HepG2 (cell line): Measurements from ENCODE around the gene GUCY2D. TPM values are rescaled to one million over a fixed set of nuclear protein-coding genes. Genes with fewer than 3 reads are reported as not detected.

Source experiments
- FOSL1 ChIP-seq: sonication (generic); formaldehyde crosslinking; IDR thresholded peaks from 2 replicates; pipeline ENCODE4 v1.9.0; 2021; ENCODE audit warnings: missing genetic modification reagents, borderline replicate concordance
- FOXO1 ChIP-seq: sonication (generic); formaldehyde crosslinking; IDR thresholded peaks from 2 replicates; pipeline ENCODE4 v1.4.0; 2020; ENCODE audit warnings: missing genetic modification reagents
- GABPB1 ChIP-seq: IDR thresholded peaks from 2 replicates; pipeline ENCODE4 v1.6.1; 2016; ENCODE audit warnings: mild to moderate bottlenecking, missing genetic modification reagents, moderate library complexity, missing compliant biosample characterization
- IRX3 ChIP-seq: sonication (generic); formaldehyde crosslinking; IDR thresholded peaks from 2 replicates; pipeline ENCODE4 v1.8.1; 2023; ENCODE audit warnings: mild to moderate bottlenecking, low read depth, missing genetic modification reagents, borderline replicate concordance
- LCORL ChIP-seq, 2 experiments: fragments of 450-650 bp in 1 of 2; sonication (generic) in 1 of 2; formaldehyde crosslinking in 1 of 2; IDR thresholded peaks; 2 replicates each; pipeline versions ENCODE4 v1.5.0 to v1.6.1; 2017 to 2020; ENCODE audit warnings: antibody characterized with exemption in 1 of 2, missing genetic modification reagents in 1 of 2
- MED1 ChIP-seq: sonication (generic); formaldehyde crosslinking; IDR thresholded peaks from 2 replicates; pipeline ENCODE4 v1.4.0; 2020; ENCODE audit warnings: missing genetic modification reagents
- PHF8 ChIP-seq: sonication (generic); formaldehyde crosslinking; IDR thresholded peaks from 2 replicates; pipeline ENCODE4 v1.5.0; 2020; ENCODE audit warnings: missing genetic modification reagents
- PITX1 ChIP-seq: sonication (generic); formaldehyde crosslinking; IDR thresholded peaks from 2 replicates; pipeline ENCODE4 v1.5.1; 2020; ENCODE audit warnings: mild to moderate bottlenecking, missing genetic modification reagents
- THAP11 ChIP-seq: IDR thresholded peaks from 2 replicates; pipeline ENCODE4 v1.6.1; 2016; ENCODE audit warnings: missing biosample characterization, missing genetic modification reagents
- ZFAT ChIP-seq: sonication (generic); formaldehyde crosslinking; conservative IDR thresholded peaks from 2 replicates; pipeline ENCODE4 v1.8.1; 2023; ENCODE audit warnings: missing genetic modification reagents, inconsistent platforms
- ZNF333 ChIP-seq: sonication (generic); formaldehyde crosslinking; IDR thresholded peaks from 2 replicates; pipeline ENCODE4 v1.4.0; 2020; ENCODE audit warnings: mild to moderate bottlenecking, missing genetic modification reagents, borderline replicate concordance
- ZNF605 ChIP-seq: sonication (generic); formaldehyde crosslinking; IDR thresholded peaks from 2 replicates; pipeline ENCODE4 v1.8.0; 2022; ENCODE audit warnings: mild to moderate bottlenecking, missing genetic modification reagents
- polyA plus RNA-seq, 8 experiments: library from polyadenylated mRNA; depleted of rRNA in 3 of 8; stranded (reverse) in 7 of 8; unstranded in 1 of 8; fragments of >200 nt; fragmentation: Illumina TruSeq in 4 of 8; extraction: Trizol in 4 of 8; gene quantifications; 2 replicates each; pipeline versions ENCODE4 v1.2.1 to v1.2.3, GENCODE V29; 2011 to 2016; ENCODE audit warnings: low read depth in 4 of 8, missing spikeins in 1 of 8, mixed read lengths in 1 of 8; ENCODE audit not compliant: insufficient read depth in 1 of 8
- total RNA-seq, 5 experiments: library from RNA; depleted of rRNA; stranded (reverse); fragments of >200 nt; fragmentation: Illumina TruSeq; extraction: Trizol; gene quantifications; 2 replicates each; pipeline ENCODE4 v1.2.3, GENCODE V29; 2016; ENCODE audit warnings: low read depth in 1 of 5
- TF ChIP-seq, protein P1 (sequence below): sonication (generic); formaldehyde crosslinking; IDR thresholded peaks from 2 replicates; pipeline ENCODE4 v1.4.0; 2020; ENCODE audit warnings: low read depth, mild to moderate bottlenecking, missing genetic modification reagents
- TF ChIP-seq, protein P2 (sequence below): sonication (generic); formaldehyde crosslinking; IDR thresholded peaks from 2 replicates; pipeline ENCODE4 v1.5.0; 2020; ENCODE audit warnings: missing genetic modification reagents, mild to moderate bottlenecking, borderline replicate concordance
- TF ChIP-seq, protein P3 (sequence below): sonication (generic); formaldehyde crosslinking; IDR thresholded peaks from 2 replicates; pipeline ENCODE4 v1.4.0; 2020; ENCODE audit warnings: missing genetic modification reagents, mild to moderate bottlenecking, borderline replicate concordance
- TF ChIP-seq, protein P4 (sequence below): sonication (generic); formaldehyde crosslinking; IDR thresholded peaks from 2 replicates; pipeline ENCODE4 v1.8.0; 2022; ENCODE audit warnings: missing genetic modification reagents, mild to moderate bottlenecking, borderline replicate concordance
- TF ChIP-seq, protein P5 (sequence below): IDR thresholded peaks from 2 replicates; pipeline ENCODE4 v1.6.1; 2012; ENCODE audit warnings: inconsistent platforms
- TF ChIP-seq, protein P6 (sequence below): sonication (generic); formaldehyde crosslinking; conservative IDR thresholded peaks from 2 replicates; pipeline ENCODE4 v1.8.0; 2022; ENCODE audit warnings: mild to moderate bottlenecking, moderate library complexity, missing genetic modification reagents
- TF ChIP-seq, protein P7 (sequence below): sonication (generic); formaldehyde crosslinking; IDR thresholded peaks from 2 replicates; pipeline ENCODE4 v1.5.1; 2020; ENCODE audit warnings: mild to moderate bottlenecking, moderate library complexity, missing genetic modification reagents

GUCY2D gene
- total and polyA plus RNA-seq, 2 of the 13 experiments (the other 11 are each of a cell fraction or from before 2014, with no cell fraction given): not detected

DNA sequence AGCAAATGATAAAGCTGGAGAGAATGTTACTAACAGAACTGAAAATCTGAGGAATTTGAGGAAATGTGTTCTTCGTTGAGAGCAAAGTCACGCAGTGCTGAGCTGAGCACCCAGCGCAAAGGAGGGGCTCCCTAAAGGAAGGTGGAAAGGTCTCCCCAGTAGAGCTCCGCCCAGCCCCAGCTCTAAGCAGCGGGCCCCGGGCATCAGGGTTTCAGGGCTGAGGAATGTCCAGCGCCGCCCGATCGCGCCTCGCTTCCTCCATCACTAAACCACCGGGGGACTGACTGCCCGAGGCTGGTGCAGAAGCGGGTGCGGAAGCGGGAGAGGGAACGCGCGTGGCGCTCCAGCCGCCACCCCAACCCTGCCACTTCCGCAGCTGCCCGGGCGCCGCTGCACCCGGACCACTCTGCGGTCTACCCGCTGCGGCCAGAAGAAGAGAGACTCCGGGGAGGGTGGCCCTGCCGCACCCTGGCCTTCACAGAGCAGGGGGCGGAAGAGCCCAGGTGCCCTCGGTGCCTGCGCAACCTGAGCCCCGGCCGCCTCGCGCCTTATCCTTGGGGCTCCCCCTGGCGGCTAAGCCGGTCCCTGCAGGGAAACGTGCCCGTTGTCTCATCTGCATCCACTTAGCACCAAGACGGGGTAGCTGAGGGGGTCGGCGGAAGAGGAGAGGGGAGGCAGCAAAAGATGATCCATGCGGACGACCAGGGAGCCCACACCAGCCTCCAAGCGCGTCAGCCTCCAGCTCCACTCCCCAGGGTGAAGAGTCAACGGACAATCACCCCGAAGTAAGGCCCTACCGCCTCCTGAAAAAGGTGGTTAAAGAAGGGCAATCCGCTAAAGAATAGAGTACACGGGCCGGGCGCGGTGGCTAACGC, 12.4 kb upstream of the GUCY2D start (continued):
- TF ChIP-seq, protein P1, sequence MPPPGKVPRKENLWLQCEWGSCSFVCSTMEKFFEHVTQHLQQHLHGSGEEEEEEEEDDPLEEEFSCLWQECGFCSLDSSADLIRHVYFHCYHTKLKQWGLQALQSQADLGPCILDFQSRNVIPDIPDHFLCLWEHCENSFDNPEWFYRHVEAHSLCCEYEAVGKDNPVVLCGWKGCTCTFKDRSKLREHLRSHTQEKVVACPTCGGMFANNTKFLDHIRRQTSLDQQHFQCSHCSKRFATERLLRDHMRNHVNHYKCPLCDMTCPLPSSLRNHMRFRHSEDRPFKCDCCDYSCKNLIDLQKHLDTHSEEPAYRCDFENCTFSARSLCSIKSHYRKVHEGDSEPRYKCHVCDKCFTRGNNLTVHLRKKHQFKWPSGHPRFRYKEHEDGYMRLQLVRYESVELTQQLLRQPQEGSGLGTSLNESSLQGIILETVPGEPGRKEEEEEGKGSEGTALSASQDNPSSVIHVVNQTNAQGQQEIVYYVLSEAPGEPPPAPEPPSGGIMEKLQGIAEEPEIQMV (CRISPR knock-in tag): 0 out of 2 replicates have a peak, but pooled peaks have one; percentile 23
- TF ChIP-seq, protein P2, sequence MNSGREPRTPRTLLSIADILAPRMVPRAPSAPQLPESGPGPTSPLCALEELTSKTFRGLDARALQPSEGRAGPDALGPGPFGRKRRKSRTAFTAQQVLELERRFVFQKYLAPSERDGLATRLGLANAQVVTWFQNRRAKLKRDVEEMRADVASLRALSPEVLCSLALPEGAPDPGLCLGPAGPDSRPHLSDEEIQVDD (CRISPR knock-in tag): 0 out of 2 replicates have a peak, but pooled peaks have one; percentile 18
- TF ChIP-seq FOXO1 (CRISPR knock-in tag): peak; percentile 45; the same call in 1 of the 2 replicates
- TF ChIP-seq, protein P3, sequence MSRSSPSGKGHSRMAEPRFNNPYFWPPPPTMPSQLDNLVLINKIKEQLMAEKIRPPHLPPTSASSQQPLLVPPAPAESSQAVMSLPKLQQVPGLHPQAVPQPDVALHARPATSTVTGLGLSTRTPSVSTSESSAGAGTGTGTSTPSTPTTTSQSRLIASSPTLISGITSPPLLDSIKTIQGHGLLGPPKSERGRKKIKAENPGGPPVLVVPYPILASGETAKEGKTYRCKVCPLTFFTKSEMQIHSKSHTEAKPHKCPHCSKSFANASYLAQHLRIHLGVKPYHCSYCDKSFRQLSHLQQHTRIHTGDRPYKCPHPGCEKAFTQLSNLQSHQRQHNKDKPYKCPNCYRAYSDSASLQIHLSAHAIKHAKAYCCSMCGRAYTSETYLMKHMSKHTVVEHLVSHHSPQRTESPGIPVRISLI: peak; percentile 70; the same call in 1 of the 2 replicates
- TF ChIP-seq LCORL (IDR thresholded peaks at IDR 0.05): no peak
- 0 out of 2 replicates have a peak, but pooled peaks have one; percentile 43 for TF ChIP-seq LCORL (CRISPR knock-in tag; IDR thresholded peaks at IDR 0.05)
- TF ChIP-seq, protein P4, sequence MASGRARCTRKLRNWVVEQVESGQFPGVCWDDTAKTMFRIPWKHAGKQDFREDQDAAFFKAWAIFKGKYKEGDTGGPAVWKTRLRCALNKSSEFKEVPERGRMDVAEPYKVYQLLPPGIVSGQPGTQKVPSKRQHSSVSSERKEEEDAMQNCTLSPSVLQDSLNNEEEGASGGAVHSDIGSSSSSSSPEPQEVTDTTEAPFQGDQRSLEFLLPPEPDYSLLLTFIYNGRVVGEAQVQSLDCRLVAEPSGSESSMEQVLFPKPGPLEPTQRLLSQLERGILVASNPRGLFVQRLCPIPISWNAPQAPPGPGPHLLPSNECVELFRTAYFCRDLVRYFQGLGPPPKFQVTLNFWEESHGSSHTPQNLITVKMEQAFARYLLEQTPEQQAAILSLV (CRISPR knock-in tag): peak; percentile 49; the same call in 1 of the 2 replicates
- TF ChIP-seq, protein P5, sequence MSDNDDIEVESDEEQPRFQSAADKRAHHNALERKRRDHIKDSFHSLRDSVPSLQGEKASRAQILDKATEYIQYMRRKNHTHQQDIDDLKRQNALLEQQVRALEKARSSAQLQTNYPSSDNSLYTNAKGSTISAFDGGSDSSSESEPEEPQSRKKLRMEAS: peak; percentile 86
- TF ChIP-seq ZNF605: peak; percentile 90
- peak; percentile 15; the same call in 1 of the 2 replicates for TF ChIP-seq FOSL1 (CRISPR knock-in tag)
- TF ChIP-seq, protein P6, sequence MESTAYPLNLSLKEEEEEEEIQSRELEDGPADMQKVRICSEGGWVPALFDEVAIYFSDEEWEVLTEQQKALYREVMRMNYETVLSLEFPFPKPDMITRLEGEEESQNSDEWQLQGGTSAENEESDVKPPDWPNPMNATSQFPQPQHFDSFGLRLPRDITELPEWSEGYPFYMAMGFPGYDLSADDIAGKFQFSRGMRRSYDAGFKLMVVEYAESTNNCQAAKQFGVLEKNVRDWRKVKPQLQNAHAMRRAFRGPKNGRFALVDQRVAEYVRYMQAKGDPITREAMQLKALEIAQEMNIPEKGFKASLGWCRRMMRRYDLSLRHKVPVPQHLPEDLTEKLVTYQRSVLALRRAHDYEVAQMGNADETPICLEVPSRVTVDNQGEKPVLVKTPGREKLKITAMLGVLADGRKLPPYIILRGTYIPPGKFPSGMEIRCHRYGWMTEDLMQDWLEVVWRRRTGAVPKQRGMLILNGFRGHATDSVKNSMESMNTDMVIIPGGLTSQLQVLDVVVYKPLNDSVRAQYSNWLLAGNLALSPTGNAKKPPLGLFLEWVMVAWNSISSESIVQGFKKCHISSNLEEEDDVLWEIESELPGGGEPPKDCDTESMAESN (CRISPR knock-in tag): peak; percentile 39; the same call in 1 of the 2 replicates
- peak; percentile 64 for TF ChIP-seq THAP11
- TF ChIP-seq IRX3: no peak; the same call in 1 of the 2 replicates
- TF ChIP-seq ZNF333: peak; percentile 37; the same call in 1 of the 2 replicates
- TF ChIP-seq GABPB1 (CRISPR knock-in tag): peak; percentile 83
- peak; percentile 17; the same call in 1 of the 2 replicates for TF ChIP-seq MED1 (CRISPR knock-in tag)
- TF ChIP-seq, protein P7, sequence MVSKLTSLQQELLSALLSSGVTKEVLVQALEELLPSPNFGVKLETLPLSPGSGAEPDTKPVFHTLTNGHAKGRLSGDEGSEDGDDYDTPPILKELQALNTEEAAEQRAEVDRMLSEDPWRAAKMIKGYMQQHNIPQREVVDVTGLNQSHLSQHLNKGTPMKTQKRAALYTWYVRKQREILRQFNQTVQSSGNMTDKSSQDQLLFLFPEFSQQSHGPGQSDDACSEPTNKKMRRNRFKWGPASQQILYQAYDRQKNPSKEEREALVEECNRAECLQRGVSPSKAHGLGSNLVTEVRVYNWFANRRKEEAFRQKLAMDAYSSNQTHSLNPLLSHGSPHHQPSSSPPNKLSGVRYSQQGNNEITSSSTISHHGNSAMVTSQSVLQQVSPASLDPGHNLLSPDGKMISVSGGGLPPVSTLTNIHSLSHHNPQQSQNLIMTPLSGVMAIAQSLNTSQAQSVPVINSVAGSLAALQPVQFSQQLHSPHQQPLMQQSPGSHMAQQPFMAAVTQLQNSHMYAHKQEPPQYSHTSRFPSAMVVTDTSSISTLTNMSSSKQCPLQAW: peak; percentile 78
- TF ChIP-seq PHF8: peak; percentile 50
- peak; percentile 64; the same call in 1 of the 2 replicates for TF ChIP-seq PITX1 (CRISPR knock-in tag)
- no peak for TF ChIP-seq ZFAT (CRISPR knock-in tag)
